Urinary bladder (tissue), 4 donors: ENCODE measurements around the gene GMDS. TPM values are rescaled to one million over a fixed set of nuclear protein-coding genes. Genes with fewer than 3 reads are reported as not detected.

Source experiments
- DNase-seq: peaks from one replicate; pipeline ENCODE4 v3.0.0-alpha.2; 2015; ENCODE audit errors: extremely low spot score
- H3K27ac ChIP-seq: one replicate; pipeline ENCODE4 v1.5.1; 2013; ENCODE audit warnings: low read depth, mild to moderate bottlenecking, moderate library complexity
- H3K36me3 ChIP-seq: one replicate; pipeline ENCODE4 v1.6.1; 2013; ENCODE audit warnings: mild to moderate bottlenecking, moderate library complexity; ENCODE audit not compliant: insufficient read depth
- H3K4me1 ChIP-seq: one replicate; pipeline ENCODE4 v1.6.1; 2013; ENCODE audit warnings: mild to moderate bottlenecking, moderate library complexity; ENCODE audit not compliant: insufficient read depth
- H3K4me3 ChIP-seq: one replicate; pipeline ENCODE4 v1.5.1; 2013; ENCODE audit warnings: low read depth, low read length
- WGBS: extraction: QIAGEN DNeasy Blood & Tissue Kit; methylation state at CpG from one replicate; pipeline ENCODE4 v1.1.7; 2013; 5-methylcytosine and 5-hydroxymethylcytosine counted together
- polyA plus RNA-seq: library from polyadenylated mRNA; stranded (reverse); fragments of 200-250 nt; gene quantifications from one replicate; pipeline ENCODE4 v1.2.3, GENCODE V29; 2013
- total RNA-seq: library from RNA; depleted of rRNA; stranded (reverse); fragments of >200 nt; gene quantifications from one replicate; pipeline ENCODE4 v1.2.3, GENCODE V29; 2014
- donor health status: healthy with polysubstance abuse.
- donor health status: healthy.

Gene GMDS
- total and polyA plus RNA-seq, 2 donors: 7.5 to 10.7 TPM

- Histone ChIP-seq H3K36me3 (no peaks in the 10 kb centered on the region), H3K27ac (no peak overlapping the region), H3K4me1 (no peaks in the 10 kb centered on the region), H3K4me3 (no peak overlapping the region)
- 86% methylated on average over 6 of the region's 6 CpGs for WGBS
- no peak for DNase-seq
Measured at GRCh38 chr6:1749041-1749440, 496.4 kb downstream of the GMDS start.

- no peaks in the 10 kb centered on the region for H3K36me3 ChIP-seq
- H3K4me1 ChIP-seq: no peaks in the 10 kb centered on the region
- no peak overlapping the region for H3K4me3 ChIP-seq
- no peak for DNase-seq
- WGBS: 58% methylated on average over 5 of the region's 5 CpGs
- H3K27ac ChIP-seq: no peak overlapping the region
Measured at GRCh38 chr6:1747531-1747930, 497.9 kb downstream of the GMDS start.

DNA sequence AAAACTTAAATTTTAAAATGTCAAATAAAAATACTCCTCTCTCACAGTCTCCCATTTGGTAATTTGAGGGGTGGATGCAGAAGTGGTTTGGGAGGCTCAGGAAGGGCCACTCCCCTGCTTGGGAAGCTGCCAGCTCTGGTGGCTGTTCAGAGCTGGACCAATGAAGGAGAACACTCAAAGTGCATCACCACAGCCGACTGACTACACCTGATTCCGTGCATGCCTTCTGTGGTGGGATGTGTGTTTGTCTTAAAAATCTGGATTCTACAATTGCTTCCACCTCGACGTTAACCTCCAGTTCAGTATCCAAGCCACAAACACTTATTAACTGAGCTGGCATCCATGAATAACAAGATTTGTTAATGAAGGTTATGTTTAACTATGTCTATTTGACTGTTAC, 498.4 kb downstream of the GMDS start:
- no peak for DNase-seq
- H3K4me3 ChIP-seq: no peak overlapping the region
- WGBS: 81% methylated on average over 4 of the region's 4 CpGs
- H3K4me1 ChIP-seq: no peaks in the 10 kb centered on the region
- H3K27ac ChIP-seq: no peak overlapping the region
- no peaks in the 10 kb centered on the region for H3K36me3 ChIP-seq

GRCh38 chr6:1745814-1746213, 499.6 kb downstream of the GMDS start:
- H3K27ac ChIP-seq: no peak overlapping the region
- no peak overlapping the region for H3K4me3 ChIP-seq
- no peak for DNase-seq
- WGBS: 81% methylated on average over 8 of the region's 8 CpGs
- no peaks in the 10 kb centered on the region for H3K4me1 ChIP-seq
- H3K36me3 ChIP-seq: no peaks in the 10 kb centered on the region

GRCh38 chr6:1744543-1744942, 500.9 kb downstream of the GMDS start:
- no peak for DNase-seq
- H3K4me3 ChIP-seq: no peak overlapping the region
- WGBS: 93% methylated on average over 9 of the region's 9 CpGs
- no peaks in the 10 kb centered on the region for H3K4me1 ChIP-seq
- no peaks in the 10 kb centered on the region for H3K36me3 ChIP-seq
- H3K27ac ChIP-seq: no peak overlapping the region

GRCh38 chr6:1739680-1740079, 505.7 kb downstream of the GMDS start:
- no peak overlapping the region for H3K4me3 ChIP-seq
- H3K27ac ChIP-seq: no peak overlapping the region
- H3K4me1 ChIP-seq: no peaks in the 10 kb centered on the region
- DNase-seq: no peak
- WGBS: 96% methylated on average over 2 of the region's 2 CpGs
- no peaks in the 10 kb centered on the region for H3K36me3 ChIP-seq

DNA sequence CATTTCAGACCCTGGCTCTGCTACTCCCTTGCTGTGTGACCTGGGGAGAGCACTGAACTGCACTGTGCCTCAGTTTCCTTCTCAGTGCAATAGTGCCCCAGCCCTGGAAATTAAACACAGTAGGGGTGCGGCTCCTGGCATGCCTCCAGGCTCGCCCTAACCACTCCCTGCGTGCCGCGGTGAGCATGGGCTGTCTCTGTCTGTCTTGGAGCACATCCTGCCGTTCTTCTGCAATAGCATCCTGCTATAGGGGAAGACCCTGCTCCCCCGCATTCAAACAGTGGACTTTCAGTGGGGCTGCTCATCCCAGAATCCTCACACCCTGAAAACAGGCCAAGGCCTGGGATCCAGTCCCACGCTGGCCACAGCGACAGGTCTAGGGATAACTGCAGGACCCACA, 506.2 kb downstream of the GMDS start:
- DNase-seq: no peak
- H3K4me1 ChIP-seq: no peaks in the 10 kb centered on the region
- 89% methylated on average over 9 of the region's 9 CpGs for WGBS
- no peak overlapping the region for H3K4me3 ChIP-seq
- H3K27ac ChIP-seq: no peak overlapping the region
- H3K36me3 ChIP-seq: no peaks in the 10 kb centered on the region

GRCh38 chr6:1738558-1739081, 506.8 kb downstream of the GMDS start:
- H3K4me3 ChIP-seq: no peak overlapping the region
- DNase-seq: no peak
- 69% methylated on average over 6 of the region's 6 CpGs for WGBS
- no peak overlapping the region for H3K27ac ChIP-seq
- no peaks in the 10 kb centered on the region for H3K4me1 ChIP-seq
- H3K36me3 ChIP-seq: no peaks in the 10 kb centered on the region

- WGBS: 87% methylated on average over 6 of the region's 6 CpGs
- Histone ChIP-seq H3K36me3 (no peaks in the 10 kb centered on the region), H3K4me3 (no peak overlapping the region), H3K27ac (no peak overlapping the region), H3K4me1 (no peaks in the 10 kb centered on the region)
- no peak for DNase-seq
Measured at GRCh38 chr6:1737463-1738311, 507.7 kb downstream of the GMDS start.

- DNase-seq: no peak
Measured at GRCh38 chr6:1736346-1737105, 508.9 kb downstream of the GMDS start.

DNA sequence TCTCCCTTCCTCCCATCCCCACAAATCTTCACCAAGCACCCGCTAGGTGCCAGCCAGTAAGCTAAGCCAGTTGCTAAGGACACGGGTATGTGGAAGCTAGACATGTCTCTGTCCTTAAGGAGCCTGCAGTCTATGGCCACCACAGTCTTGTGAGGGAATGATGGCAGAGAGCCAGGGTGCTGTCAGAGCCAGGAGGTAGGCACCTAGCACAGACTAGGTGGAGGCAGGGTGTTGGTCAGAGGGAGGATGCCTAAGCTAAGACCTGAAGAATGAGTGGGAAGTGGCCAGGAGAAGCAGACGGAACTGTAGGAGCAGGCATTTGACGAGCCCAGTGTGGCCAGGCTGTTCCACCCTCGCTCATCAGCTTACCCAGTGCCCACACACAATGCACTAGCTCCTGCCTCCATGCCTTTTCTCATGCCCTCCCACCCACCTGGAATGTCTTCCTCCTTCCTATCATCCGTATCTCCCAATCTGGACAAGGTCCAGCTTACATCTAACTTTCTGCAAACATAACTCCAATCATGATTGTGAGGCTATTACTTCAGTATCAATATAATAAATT, 510.1 kb downstream of the GMDS start:
- H3K36me3 ChIP-seq: no peaks in the 10 kb centered on the region
- no peaks in the 10 kb centered on the region for H3K4me1 ChIP-seq
- no peak for DNase-seq
- no peak overlapping the region for H3K4me3 ChIP-seq
- 85% methylated on average over 6 of the region's 6 CpGs for WGBS
- no peak overlapping the region for H3K27ac ChIP-seq

More at GRCh38 chr6:1736346-1737105, 508.9 kb downstream of the GMDS start:
- Histone ChIP-seq H3K4me3 (no peak overlapping the region), H3K36me3 (no peaks in the 10 kb centered on the region), H3K4me1 (no peaks in the 10 kb centered on the region), H3K27ac (no peak overlapping the region)
- WGBS: 76% methylated on average over 6 of the region's 6 CpGs

DNA sequence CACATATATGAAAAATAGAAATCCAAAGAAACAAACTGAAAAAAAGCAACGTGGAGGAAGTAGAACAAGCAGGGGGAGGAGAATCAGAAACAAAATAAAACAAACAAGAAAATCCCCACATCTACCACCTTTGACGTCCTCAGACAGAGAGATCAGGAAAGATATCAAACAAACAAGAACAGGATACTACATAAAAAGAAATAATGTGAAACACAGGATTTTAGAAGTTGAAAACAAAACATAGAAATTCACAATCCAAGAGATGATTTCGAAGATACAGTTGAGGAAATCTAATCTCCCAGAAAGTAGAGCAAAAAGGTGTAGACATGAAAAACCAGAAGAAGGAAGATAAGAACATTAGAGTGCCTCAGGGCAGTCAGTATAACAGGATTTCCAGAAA, 514.5 kb downstream of the GMDS start:
- no peaks in the 10 kb centered on the region for H3K36me3 ChIP-seq
- H3K4me1 ChIP-seq: no peaks in the 10 kb centered on the region
- H3K27ac ChIP-seq: no peak overlapping the region
- 91% methylated on average over 3 of the region's 3 CpGs for WGBS
- no peak for DNase-seq
- H3K4me3 ChIP-seq: no peak overlapping the region

- Histone ChIP-seq H3K4me1 (no peaks in the 10 kb centered on the region), H3K36me3 (no peaks in the 10 kb centered on the region), H3K4me3 (no peak overlapping the region), H3K27ac (no peak overlapping the region)
- 91% methylated on average over 8 of the region's 8 CpGs for WGBS
- DNase-seq: no peak
Measured at GRCh38 chr6:1729750-1730140, 515.7 kb downstream of the GMDS start.
